Loucy (cell line): ENCODE data around the gene PPME1.

ENCODE experiments used
- H2AFZ ChIP-seq: fragments of 200-600 bp; sonication (generic); 2 replicates; pipeline ENCODE4 v1.6.0; 2016; ENCODE audit warnings: antibody characterized with exemption, mild to moderate bottlenecking, low read length, moderate library complexity
- H3F3A ChIP-seq: fragments of 200-600 bp; 2 replicates; pipeline ENCODE4 v1.6.0; 2016; ENCODE audit warnings: antibody characterized with exemption, low read depth, mild to moderate bottlenecking
- H3K27me3 ChIP-seq: fragments of 200-600 bp; sonication (generic); 2 replicates; pipeline ENCODE4 v1.6.1; 2014; ENCODE audit warnings: low read length, mild to moderate bottlenecking; ENCODE audit not compliant: insufficient read depth, poor library complexity, severe bottlenecking
- H3K36me3 ChIP-seq: fragments of 200-600 bp; sonication (generic); 2 replicates; pipeline ENCODE4 v1.6.1; 2016; ENCODE audit warnings: low read length; ENCODE audit not compliant: insufficient read depth
- H3K4me1 ChIP-seq: fragments of 200-600 bp; sonication (generic); 2 replicates; pipeline ENCODE4 v1.5.1; 2014; ENCODE audit warnings: low read length, mild to moderate bottlenecking; ENCODE audit not compliant: insufficient read depth, poor library complexity, severe bottlenecking
- H3K4me2 ChIP-seq: fragments of 200-600 bp; sonication (generic); 2 replicates; pipeline ENCODE4 v1.6.0; 2014; ENCODE audit warnings: antibody characterized with exemption, low read length, low read depth, mild to moderate bottlenecking; ENCODE audit not compliant: poor library complexity, severe bottlenecking
- H3K4me3 ChIP-seq: fragments of 200-600 bp; sonication (generic); 2 replicates; pipeline ENCODE4 v1.5.1; 2014; ENCODE audit warnings: low read length, mild to moderate bottlenecking, mixed read lengths; ENCODE audit not compliant: poor library complexity, severe bottlenecking
- H3K79me2 ChIP-seq: fragments of 200-600 bp; sonication (generic); 2 replicates; pipeline ENCODE4 v1.6.1; 2014; ENCODE audit warnings: low read length; ENCODE audit not compliant: insufficient read depth
- H3K9ac ChIP-seq: fragments of 200-600 bp; sonication (generic); 2 replicates; pipeline ENCODE4 v1.6.0; 2014; ENCODE audit warnings: mild to moderate bottlenecking, low read depth, low read length, moderate library complexity; ENCODE audit not compliant: poor library complexity, severe bottlenecking
- H3K9me2 ChIP-seq: fragments of 200-600 bp; sonication (generic); replicated peaks from 2 replicates; pipeline ENCODE4 v1.6.1; 2016; ENCODE audit warnings: low read depth, low read length, mixed read lengths
- H3K9me3 ChIP-seq: fragments of 200-600 bp; sonication (generic); 2 replicates; pipeline ENCODE4 v1.6.1; 2014; ENCODE audit warnings: mild to moderate bottlenecking, antibody characterized with exemption, low read length, low read depth; ENCODE audit not compliant: insufficient read depth
- H4K20me1 ChIP-seq: fragments of 200-600 bp; sonication (generic); 2 replicates; pipeline ENCODE4 v1.6.0; 2014; ENCODE audit warnings: antibody characterized with exemption, low read length, mild to moderate bottlenecking; ENCODE audit not compliant: insufficient read depth, poor library complexity, severe bottlenecking
- EZH2phosphoT487 ChIP-seq: fragments of 200-600 bp; IDR thresholded peaks from 2 replicates; pipeline ENCODE4 v1.6.1; 2018; ENCODE audit warnings: antibody characterized with exemption, mild to moderate bottlenecking, moderate library complexity, borderline replicate concordance
- TF ChIP-seq, protein P1 (sequence below): fragments of 200-600 bp; sonication (generic); conservative IDR thresholded peaks from 2 replicates; pipeline ENCODE4 v1.5.1; 2014; ENCODE audit warnings: mild to moderate bottlenecking, antibody characterized with exemption, low read length

Gene PPME1

DNA sequence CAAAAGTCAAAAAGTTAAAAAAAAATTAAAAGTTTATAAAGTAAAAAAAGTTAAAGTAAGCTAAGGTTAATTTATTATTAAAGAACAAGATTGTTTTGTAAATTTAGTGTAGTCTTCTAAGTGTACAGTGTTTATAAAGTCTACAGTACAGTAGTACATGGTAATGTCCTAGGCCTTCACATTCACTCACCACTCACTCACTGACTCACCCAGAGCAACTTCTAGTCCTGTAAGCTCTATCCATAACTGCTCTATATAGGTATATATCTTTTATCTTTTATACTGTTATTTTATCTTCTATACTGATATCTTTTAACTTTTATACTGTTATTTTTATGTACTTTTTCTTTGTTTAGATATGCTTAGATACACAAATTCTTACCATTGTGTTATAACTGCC is 11.4 kb upstream of the PPME1 start:
- no peak overlapping the region for H3K9ac ChIP-seq
- no peaks in the 10 kb centered on the region for H4K20me1 ChIP-seq
- H3F3A ChIP-seq: no peaks in the 10 kb centered on the region
- TF ChIP-seq EZH2phosphoT487: no peak
- TF ChIP-seq, protein P1, sequence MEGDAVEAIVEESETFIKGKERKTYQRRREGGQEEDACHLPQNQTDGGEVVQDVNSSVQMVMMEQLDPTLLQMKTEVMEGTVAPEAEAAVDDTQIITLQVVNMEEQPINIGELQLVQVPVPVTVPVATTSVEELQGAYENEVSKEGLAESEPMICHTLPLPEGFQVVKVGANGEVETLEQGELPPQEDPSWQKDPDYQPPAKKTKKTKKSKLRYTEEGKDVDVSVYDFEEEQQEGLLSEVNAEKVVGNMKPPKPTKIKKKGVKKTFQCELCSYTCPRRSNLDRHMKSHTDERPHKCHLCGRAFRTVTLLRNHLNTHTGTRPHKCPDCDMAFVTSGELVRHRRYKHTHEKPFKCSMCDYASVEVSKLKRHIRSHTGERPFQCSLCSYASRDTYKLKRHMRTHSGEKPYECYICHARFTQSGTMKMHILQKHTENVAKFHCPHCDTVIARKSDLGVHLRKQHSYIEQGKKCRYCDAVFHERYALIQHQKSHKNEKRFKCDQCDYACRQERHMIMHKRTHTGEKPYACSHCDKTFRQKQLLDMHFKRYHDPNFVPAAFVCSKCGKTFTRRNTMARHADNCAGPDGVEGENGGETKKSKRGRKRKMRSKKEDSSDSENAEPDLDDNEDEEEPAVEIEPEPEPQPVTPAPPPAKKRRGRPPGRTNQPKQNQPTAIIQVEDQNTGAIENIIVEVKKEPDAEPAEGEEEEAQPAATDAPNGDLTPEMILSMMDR: no peak
- no peaks in the 10 kb centered on the region for H3K9me2 ChIP-seq
- H3K4me3 ChIP-seq: no peak overlapping the region
- peaks cover 11% of the 10 kb centered on the region; the same call in 1 of the 2 replicates for H3K79me2 ChIP-seq
- H2AFZ ChIP-seq: no peak overlapping the region
- H3K4me2 ChIP-seq: no peak overlapping the region
- H3K9me3 ChIP-seq: no peaks in the 10 kb centered on the region
- H3K36me3 ChIP-seq: peaks cover 16% of the 10 kb centered on the region; the same call in 1 of the 2 replicates
- H3K27me3 ChIP-seq: no peaks in the 10 kb centered on the region
- peaks cover 27% of the 10 kb centered on the region for H3K4me1 ChIP-seq

DNA sequence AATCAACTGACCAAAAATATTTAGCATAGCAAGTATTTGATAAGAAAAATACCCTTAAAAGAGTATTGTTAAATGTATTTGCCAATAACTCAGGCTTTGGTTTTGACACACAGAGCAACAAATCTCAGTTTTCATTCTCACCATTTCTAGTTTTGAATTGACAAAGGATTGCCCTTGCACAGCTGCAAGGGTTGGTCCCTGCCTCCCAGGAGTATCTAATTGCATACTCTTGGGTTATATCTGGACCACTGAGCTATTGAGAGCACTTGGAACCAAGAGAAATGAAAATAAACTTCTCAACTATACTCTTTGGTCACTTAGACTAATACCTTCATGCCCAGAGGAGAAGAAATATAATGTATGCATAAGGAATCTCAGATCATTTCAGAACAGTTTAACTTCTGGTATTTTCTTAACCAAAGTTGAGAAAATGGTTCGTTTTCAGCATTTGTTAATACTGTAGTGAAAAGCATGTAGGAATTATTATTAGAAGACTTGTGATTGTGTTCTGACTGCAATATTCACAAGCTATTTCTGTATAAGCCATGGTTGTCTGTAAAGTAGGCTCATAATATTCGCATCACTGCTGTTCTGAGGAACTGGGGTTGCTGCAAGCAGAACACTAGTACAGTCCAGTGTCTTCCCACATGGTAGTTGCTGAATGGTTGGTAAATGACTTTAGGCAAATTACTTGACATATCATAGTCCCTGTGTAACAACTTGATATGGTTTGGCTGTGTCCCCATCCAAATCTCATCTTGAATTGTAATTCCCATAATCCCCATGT is 8.2 kb upstream of the PPME1 start:
- 0 out of 2 replicates have a peak, but pooled peaks cover 17% of the 10 kb centered on the region for H3K36me3 ChIP-seq

DNA sequence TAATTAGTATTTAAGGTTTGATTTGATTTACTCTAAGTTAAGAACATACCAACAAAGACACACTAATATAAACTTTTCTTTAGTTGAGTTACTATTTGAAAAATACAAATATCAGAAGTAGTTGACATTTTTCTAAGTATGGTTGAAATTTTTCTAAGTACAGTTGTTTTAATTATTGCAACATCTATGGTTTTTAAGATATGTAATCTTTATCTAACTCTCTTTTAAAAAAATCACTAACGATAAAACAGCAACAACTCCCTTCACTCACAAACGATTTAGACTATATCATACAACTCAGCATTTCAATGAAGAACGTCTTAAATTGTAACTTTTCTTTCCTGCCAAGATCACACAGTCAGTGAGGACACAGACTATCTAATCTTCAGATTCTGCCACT is 2.3 kb upstream of the PPME1 start:
- Histone ChIP-seq H3K9me2 (no peaks in the 10 kb centered on the region), H3K36me3 (0 out of 2 replicates have a peak, but pooled peaks cover 9% of the 10 kb centered on the region), H3K4me3 (peak overlapping the region; percentile 90), H3K4me2 (peak overlapping the region; percentile 83), H2AFZ (no peak overlapping the region), H4K20me1 (peaks cover 3% of the 10 kb centered on the region), H3K9ac (peak overlapping the region; percentile 77), H3K9me3 (no peaks in the 10 kb centered on the region), H3K4me1 (peaks cover 55% of the 10 kb centered on the region), H3K79me2 (peaks cover 65% of the 10 kb centered on the region), H3F3A (no peaks in the 10 kb centered on the region), H3K27me3 (no peaks in the 10 kb centered on the region)
- TF ChIP-seq EZH2phosphoT487: no peak
- TF ChIP-seq, protein P1: no peak

More for the DNA sequence above, 8.2 kb upstream of the PPME1 start:
- TF ChIP-seq, protein P1: no peak
- TF ChIP-seq EZH2phosphoT487: no peak
- Histone ChIP-seq H4K20me1 (no peaks in the 10 kb centered on the region), H3K9me2 (no peaks in the 10 kb centered on the region), H3F3A (no peaks in the 10 kb centered on the region), H3K79me2 (peaks cover 27% of the 10 kb centered on the region; the same call in 1 of the 2 replicates), H2AFZ (no peak overlapping the region), H3K27me3 (no peaks in the 10 kb centered on the region), H3K4me1 (peaks cover 32% of the 10 kb centered on the region), H3K4me2 (peak overlapping the region; percentile 45), H3K9ac (no peak overlapping the region), H3K9me3 (no peaks in the 10 kb centered on the region), H3K4me3 (no peak overlapping the region)
